ENCODE measurements around the gene ASTN1.

ASTN1 gene

DNA sequence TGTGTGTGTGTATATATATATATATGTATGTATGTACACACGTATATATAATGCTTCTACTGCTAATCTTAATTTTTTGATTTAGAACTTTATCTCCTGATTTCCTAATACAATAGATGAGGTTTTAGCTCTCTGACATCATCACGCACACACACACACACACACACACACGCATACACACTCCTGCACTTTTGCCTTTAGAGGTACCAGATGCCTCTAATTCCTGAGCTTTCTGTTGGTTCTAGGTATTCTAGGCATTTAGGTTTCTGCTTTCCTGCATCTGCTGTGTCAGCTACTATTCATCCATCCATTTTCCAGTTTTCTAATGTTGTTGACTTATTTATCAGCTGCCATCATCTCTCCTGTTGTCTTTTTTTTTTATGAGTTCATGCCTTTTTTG, 348.3 kb downstream of the ASTN1 start:
- DNase-seq = no peak

DNA sequence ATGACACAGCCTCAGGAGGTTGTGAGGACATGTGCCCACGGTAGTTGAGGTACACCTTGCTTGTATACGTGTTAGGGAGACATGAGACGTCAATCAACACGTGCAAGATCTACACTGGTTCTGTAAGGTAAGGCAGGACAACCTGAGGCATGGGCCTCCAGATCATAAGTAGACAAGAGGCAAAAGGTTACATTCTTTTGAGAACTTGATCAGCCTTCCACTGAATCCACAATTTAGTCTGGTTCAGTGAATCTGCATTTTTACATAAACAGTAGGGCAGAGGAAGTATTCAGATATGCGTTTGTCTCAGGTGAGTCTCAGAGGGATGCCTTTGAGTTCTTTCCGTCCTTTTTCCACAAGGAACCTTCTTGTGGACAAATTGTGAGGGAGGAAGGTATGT, 348.9 kb downstream of the ASTN1 start:
- DNase-seq = no peak

DNA sequence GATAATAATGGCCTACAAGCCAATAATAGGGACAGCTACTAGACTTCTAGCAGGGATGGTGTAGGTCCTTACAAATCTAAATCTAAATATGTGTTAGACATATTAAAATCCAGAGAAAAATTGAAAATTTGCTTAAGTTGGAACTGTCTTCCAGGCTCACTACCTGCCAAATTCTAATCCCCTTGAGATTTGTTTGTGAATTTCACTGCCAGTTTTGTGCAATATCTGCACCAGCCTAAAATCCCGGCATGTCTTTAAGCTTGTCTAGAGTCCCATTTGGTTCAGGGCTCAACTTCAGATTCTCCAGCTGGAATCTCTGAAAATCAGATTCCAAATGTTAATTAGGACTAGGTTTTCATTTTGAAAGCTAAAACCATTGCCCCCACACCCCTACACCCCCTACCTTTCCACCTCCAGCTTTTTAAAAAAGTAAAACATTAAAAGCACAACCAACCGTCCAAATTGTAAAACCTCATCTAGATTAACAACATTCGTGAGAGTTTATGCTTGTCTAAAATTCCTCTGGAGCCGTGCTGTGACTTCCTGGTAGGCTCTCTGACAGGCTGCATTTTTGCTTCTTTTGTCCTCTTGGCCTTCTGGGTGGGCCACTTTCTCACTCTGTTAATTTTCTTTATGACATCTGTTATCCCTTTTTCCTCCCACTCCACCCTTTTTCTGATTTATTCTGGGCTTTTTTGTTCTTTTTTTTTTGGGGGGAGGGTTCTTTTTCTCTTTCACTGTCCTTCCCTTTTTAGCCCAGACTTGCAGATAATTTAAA, 352.8 kb downstream of the ASTN1 start:
- DNase-seq = no peak

DNA sequence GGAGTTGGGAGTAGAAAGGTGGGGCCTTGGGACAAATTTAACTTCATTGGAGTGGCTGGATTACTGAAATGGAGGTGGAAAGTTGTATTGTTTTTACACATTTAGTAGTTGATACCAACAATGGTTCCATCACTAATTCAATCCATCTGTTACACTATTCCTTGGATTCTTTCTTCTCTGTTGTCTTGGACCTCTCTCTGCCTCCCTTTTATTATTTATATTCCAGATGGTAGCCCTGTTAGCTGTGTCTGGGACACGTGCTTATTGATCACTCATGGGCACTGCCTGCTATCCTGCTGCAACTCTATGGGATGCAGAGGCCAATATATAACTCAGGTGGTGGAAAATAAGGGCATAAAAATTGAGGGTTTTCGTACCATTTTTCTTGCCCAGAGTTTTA, 355.2 kb downstream of the ASTN1 start:
- no peak for DNase-seq

Measured in activated CD4-positive, alpha-beta T cell treated with anti-CD3 and anti-CD28 coated beads for 4 hours (primary cell).